ENCODE results near the gene DNAI4. TPM values are rescaled to one million over a fixed set of nuclear protein-coding genes. Genes with fewer than 3 reads are reported as not detected.

Gene DNAI4
- total and polyA plus RNA-seq, 2 donors (not counting 1 experiment from before 2014, with no cell fraction given) = 0.30 to 2.7 TPM

DNA sequence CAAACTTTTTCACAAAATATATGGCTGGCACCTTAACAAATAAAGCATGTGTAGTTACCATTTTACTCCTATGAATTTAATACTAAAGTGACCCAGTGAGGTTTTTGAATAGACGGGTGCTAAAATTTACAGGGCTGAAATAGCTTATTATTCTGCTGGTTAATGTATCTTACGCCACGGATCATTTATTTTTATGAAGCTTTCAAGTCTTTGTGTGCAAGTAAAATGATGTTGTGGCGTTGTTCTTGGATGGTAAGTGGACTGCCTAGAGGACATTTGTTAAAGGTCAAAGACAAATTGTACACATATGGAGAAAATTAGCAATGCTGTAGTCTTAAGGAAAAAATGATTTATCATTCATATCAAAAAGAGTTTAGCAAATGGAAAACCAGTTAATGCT, 146.4 kb downstream of the DNAI4 start:
- Histone ChIP-seq H3K27me3 (replicated peaks in 1 of 4; ENCODE audit: control extremely low read depth in 1 of 4, control insufficient read depth in 3 of 4, insufficient read depth in 4 of 4, low read length in 3 of 4) (no peaks in the 10 kb centered on the region), H3K4me1 (ENCODE audit: control insufficient read depth in 2 of 2, insufficient read depth in 2 of 2, low read length in 2 of 2) (no peaks in the 10 kb centered on the region), H3K36me3 (replicated peaks in 1 of 2; ENCODE audit: control extremely low read depth in 1 of 2, control insufficient read depth in 1 of 2, extremely low read depth in 1 of 2, insufficient read depth in 2 of 2, low read length in 1 of 2) (no peaks in the 10 kb centered on the region), H3K27ac (ENCODE audit: low read length in 2 of 2) (no peak overlapping the region), H4K20me1 (ENCODE audit: control insufficient read depth, insufficient read depth, low read length, poor library complexity, severe bottlenecking) (no peaks in the 10 kb centered on the region), H3K4me3 (ENCODE audit: control extremely low read depth in 1 of 5, extremely low read depth in 1 of 5, insufficient read depth in 1 of 5, low read depth in 2 of 5, low read length in 4 of 5) (no peak overlapping the region), H3K9ac (ENCODE audit: low read length) (no peak overlapping the region), H3K79me2 (ENCODE audit: control insufficient read depth, insufficient read depth, low read length) (no peaks in the 10 kb centered on the region), H3K4me2 (replicated peaks; ENCODE audit: low read depth, low read length, poor library complexity, severe bottlenecking) (no peak overlapping the region), H2AFZ (ENCODE audit: insufficient read depth, low read depth, low read length, poor library complexity, severe bottlenecking) (no peak overlapping the region), H3K9me3 (ENCODE audit: control extremely low read depth in 1 of 3, control insufficient read depth in 2 of 3, insufficient read depth in 1 of 3, low read length in 2 of 3) (peaks cover 0 to 3% (median 0%) of the 10 kb centered on the region in 3 donors)
- ChIA-PET POLR2A (no interaction called here), CTCF (interaction anchor here (0.7 to 2.3 kb wide), 2 partner anchors 9 to 209 kb away, joined by 3 to 6 read pairs; no protein-coding TSS in a partner anchor)
- no peaks in the 10 kb centered on the region for H3K9me3 Mint-ChIP-seq (ENCODE audit: insufficient read depth)
- H3K27me3 Mint-ChIP-seq = peaks cover 16% of the 10 kb centered on the region
- no peaks in the 10 kb centered on the region for H3K4me1 Mint-ChIP-seq
- 95% methylated on average over 3 of the region's 4 CpGs for WGBS (ENCODE audit: insufficient coverage)
- no peak overlapping the region for H3K4me3 Mint-ChIP-seq
- no peak overlapping the region for H3K27ac Mint-ChIP-seq
- ATAC-seq (ENCODE audit: low read depth) (no peak), DNase-seq (no peak)
- TF ChIP-seq, protein P1, sequence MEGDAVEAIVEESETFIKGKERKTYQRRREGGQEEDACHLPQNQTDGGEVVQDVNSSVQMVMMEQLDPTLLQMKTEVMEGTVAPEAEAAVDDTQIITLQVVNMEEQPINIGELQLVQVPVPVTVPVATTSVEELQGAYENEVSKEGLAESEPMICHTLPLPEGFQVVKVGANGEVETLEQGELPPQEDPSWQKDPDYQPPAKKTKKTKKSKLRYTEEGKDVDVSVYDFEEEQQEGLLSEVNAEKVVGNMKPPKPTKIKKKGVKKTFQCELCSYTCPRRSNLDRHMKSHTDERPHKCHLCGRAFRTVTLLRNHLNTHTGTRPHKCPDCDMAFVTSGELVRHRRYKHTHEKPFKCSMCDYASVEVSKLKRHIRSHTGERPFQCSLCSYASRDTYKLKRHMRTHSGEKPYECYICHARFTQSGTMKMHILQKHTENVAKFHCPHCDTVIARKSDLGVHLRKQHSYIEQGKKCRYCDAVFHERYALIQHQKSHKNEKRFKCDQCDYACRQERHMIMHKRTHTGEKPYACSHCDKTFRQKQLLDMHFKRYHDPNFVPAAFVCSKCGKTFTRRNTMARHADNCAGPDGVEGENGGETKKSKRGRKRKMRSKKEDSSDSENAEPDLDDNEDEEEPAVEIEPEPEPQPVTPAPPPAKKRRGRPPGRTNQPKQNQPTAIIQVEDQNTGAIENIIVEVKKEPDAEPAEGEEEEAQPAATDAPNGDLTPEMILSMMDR (IDR thresholded peaks at IDR 0.05) = no peak
- no peak for TF ChIP-seq EZH2 (IDR thresholded peaks at IDR 0.05; ENCODE audit: borderline replicate concordance, insufficient read depth, low read depth, low read length, poor library complexity, severe bottlenecking)
- intact Hi-C loops (cut with micrococcal nuclease) = no loop called here

DNA sequence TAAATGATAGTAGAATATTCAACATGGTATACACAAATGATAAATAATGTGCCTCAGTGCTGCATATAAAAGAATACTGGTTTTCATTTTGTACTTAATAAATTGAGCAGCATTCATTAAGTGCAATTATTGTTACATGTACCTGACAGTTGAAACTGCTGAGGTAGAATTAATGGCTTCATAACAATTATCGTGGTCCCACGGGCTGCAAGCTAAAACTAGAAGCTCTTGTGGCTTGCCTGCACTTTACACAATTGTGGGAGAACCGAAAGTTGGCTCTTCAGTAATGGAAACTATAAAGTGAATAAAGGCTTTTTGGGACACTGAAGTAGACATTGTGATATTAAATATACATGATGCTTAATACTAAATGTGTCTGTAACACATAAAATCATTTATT, 146.8 kb downstream of the DNAI4 start:
- Histone ChIP-seq H3K27me3 (replicated peaks in 1 of 4; ENCODE audit: control extremely low read depth in 1 of 4, control insufficient read depth in 3 of 4, insufficient read depth in 4 of 4, low read length in 3 of 4) (no peaks in the 10 kb centered on the region), H3K9me3 (ENCODE audit: control extremely low read depth in 1 of 3, control insufficient read depth in 2 of 3, insufficient read depth in 1 of 3, low read length in 2 of 3) (peaks cover 0 to 3% (median 0%) of the 10 kb centered on the region in 3 donors), H2AFZ (ENCODE audit: insufficient read depth, low read depth, low read length, poor library complexity, severe bottlenecking) (no peak overlapping the region), H3K36me3 (replicated peaks in 1 of 2; ENCODE audit: control extremely low read depth in 1 of 2, control insufficient read depth in 1 of 2, extremely low read depth in 1 of 2, insufficient read depth in 2 of 2, low read length in 1 of 2) (no peaks in the 10 kb centered on the region), H3K27ac (ENCODE audit: low read length in 2 of 2) (no peak overlapping the region), H3K79me2 (ENCODE audit: control insufficient read depth, insufficient read depth, low read length) (no peaks in the 10 kb centered on the region), H4K20me1 (ENCODE audit: control insufficient read depth, insufficient read depth, low read length, poor library complexity, severe bottlenecking) (no peaks in the 10 kb centered on the region), H3K4me3 (ENCODE audit: control extremely low read depth in 1 of 5, extremely low read depth in 1 of 5, insufficient read depth in 1 of 5, low read depth in 2 of 5, low read length in 4 of 5) (no peak overlapping the region), H3K4me2 (replicated peaks; ENCODE audit: low read depth, low read length, poor library complexity, severe bottlenecking) (no peak overlapping the region), H3K4me1 (ENCODE audit: control insufficient read depth in 2 of 2, insufficient read depth in 2 of 2, low read length in 2 of 2) (no peaks in the 10 kb centered on the region), H3K9ac (ENCODE audit: low read length) (no peak overlapping the region)
- intact Hi-C loops (cut with micrococcal nuclease) = no loop called here
- no peaks in the 10 kb centered on the region for H3K4me1 Mint-ChIP-seq
- WGBS (ENCODE audit: insufficient coverage) = 50% methylated on average over 2 of the region's 3 CpGs
- TF ChIP-seq, protein P1 (IDR thresholded peaks at IDR 0.05) = no peak
- no peak for TF ChIP-seq EZH2 (IDR thresholded peaks at IDR 0.05; ENCODE audit: borderline replicate concordance, insufficient read depth, low read depth, low read length, poor library complexity, severe bottlenecking)
- DNase-seq (no peak), ATAC-seq (ENCODE audit: low read depth) (no peak)
- no peaks in the 10 kb centered on the region for H3K9me3 Mint-ChIP-seq (ENCODE audit: insufficient read depth)
- H3K27ac Mint-ChIP-seq = no peak overlapping the region
- peaks cover 16% of the 10 kb centered on the region for H3K27me3 Mint-ChIP-seq
- POLR2A ChIA-PET = no interaction called here
- no peak overlapping the region for H3K4me3 Mint-ChIP-seq
- CTCF ChIA-PET = interaction anchor here (0.9 to 2.3 kb wide), 2 partner anchors 10 to 371 kb away, joined by 3 to 6 read pairs; no protein-coding TSS in a partner anchor

Measured in B cell (primary cell).